Stimulated activated CD4-positive, alpha-beta T cell treated with anti-CD3 and anti-CD28 coated beads, Interleukin-12 subunit alpha, Interleukin-12 subunit beta, amount 100 ng/mL, for 4 hours (primary cell): ENCODE data around the gene DDX56.
"Not testable (repeated sequence)": the region's sequence is repeated elsewhere in the genome, so short reads cannot be mapped to it uniquely, and the experiment has no call there.

Source experiments
- DNase-seq: peaks from one replicate; pipeline ENCODE4 v3.0.0-alpha.2; 2020

Gene DDX56

DNA sequence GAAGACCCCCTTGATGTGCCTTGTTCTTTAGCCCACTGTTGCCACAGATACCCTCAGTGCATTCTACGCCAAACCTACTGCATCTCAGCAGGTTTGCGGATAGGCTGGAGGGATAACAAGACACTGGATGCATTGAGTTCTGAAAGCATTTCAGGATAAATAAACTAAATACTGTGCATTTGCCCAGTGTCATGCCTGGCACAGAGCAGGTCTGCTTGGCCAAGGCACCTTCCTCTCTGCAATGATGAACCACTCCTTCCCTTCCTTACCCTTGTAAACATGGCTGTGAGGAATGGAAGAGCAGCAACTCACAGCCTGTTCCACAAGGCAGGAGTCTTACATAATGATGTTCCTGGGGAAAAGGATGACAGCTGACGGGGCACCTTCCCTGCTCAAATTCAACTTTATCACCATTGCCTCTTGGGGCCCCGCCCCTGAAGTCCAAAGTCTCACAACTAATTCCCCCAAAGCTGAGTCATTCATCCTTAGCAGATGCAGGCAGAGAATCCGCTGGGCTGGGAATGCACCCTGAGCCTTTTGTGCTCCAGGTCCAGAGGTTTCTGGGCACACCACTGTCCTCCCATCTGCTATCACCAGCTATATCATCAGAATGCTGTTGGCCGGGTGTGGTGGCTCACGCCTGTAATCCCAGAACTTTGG lies 11.6 kb downstream of the DDX56 start:
- no peak for DNase-seq

DNA sequence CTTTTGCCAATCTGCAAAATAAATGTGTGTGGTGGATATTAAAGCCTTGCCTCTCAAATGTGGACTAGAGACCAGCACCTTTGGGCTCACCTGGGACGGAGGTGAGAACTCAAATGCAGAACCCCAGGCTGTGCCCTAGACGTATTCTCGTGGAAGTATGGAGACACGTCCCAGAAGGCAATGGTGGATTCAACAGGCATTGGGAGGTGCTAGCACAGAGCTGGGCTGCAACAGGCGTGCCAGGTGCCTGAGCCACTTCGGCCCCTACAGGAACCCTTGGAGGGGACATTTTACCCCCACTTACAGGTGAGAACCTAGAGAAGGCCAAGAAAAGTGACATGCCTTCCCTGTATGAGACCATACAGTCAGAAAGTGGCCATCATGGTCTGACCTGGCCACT lies 12.2 kb downstream of the DDX56 start:
- DNase-seq, result no peak

DNA sequence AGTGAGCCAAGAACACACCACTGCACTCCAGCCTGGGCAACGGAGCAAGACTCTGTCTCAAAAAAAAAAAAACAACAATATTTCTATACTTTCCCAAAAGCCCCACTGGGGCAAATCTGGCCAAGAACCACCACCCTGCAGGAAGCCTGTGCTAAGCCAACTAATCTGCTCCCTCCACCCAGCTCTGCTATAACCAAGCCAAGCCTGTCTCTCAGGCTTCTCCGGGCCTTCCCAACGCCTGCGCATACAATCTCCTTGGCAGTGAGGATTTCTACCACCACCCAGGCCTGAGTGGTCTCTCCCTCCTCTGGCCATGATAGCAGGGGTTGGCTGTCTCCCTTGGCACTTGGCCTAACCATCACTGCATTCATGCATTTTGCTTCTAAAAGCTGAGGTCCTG lies 14.2 kb downstream of the DDX56 start:
- no peak for DNase-seq

DNA sequence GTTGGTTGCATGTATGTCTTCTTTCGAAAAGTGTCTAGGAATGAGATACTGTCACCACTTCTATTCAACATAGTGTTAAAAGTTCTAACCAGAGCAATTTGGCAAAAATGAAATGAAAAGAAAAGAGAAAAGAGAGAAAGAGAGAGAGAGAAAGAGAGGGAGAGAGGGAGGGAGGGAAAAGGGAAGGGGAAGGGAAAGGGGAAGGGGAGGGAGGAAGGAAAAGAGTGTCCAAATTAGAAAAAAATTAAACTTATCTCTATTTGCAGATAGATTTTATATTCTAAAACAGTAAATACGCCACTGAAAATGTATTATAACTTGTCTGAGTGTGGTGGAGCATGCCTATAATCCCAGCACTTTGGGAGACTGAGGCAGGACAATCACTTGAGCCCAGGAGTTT lies 16.2 kb downstream of the DDX56 start:
- DNase-seq, result no peak

DNA sequence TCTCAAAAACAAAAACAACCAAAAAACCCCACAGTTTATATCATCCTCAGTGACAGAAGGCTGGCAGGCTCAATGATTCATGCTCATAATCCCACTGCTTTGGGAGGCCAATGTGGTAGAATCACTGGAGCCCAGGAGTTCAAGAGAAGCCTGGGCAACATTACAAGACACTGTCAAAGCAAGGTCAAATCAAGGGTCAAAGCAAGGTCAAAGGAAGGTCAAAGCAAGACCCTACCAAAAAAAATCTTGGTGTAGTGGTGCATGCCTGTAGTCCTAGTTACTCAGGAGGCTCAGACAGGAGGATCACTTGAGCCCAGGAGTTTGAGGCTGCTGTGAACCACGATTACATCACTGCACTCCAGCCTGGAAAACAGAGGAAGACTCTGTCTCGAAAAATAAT lies 18.4 kb downstream of the DDX56 start:
- DNase-seq, result no peak

DNA sequence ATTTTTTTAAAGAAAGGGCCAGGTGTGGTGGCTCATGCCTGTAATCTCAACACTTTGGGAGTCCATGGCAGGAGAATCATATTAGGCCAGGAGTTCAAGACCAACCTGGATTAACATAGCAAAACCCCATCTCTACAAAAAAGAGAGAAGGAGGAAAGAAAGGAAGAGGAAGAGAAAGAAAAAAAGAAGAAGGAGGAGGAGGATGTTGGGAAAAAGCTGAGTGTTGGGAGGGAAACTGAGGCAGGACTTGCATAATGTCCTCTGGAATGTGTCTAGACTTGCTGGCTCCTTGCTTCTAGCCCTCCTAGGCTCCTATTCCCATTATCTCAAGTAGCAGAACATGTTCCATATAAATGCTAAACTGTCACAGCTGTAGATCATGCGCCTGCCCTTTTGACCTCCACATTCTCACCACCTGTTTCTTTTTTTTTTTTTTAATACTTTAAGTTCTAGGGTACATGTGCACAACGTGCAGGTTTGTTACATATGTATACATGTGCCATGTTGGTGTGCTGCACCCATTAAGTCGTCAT lies 21.2 kb downstream of the DDX56 start:
- DNase-seq, result not testable (repeated sequence)

DNA sequence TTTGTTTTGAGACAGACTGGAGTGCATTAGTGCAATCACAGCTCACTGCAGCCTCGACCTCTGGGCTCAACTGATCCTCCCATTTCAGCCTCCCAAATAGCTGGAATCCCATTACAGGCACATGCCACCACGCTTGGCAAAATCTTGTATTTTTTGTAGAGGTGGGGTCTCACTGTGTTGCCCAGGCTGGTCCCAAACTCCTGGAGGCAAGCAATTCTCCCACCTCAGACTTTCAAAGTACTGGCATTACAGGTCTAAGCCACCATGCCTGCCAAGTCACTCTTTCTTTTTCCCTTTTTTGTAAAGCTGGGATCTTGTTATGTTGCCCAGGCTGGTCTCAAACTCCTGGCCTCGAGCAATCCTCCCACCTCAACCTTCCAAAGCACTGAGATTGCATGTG lies 24.3 kb downstream of the DDX56 start:
- DNase-seq, result no peak

DNA sequence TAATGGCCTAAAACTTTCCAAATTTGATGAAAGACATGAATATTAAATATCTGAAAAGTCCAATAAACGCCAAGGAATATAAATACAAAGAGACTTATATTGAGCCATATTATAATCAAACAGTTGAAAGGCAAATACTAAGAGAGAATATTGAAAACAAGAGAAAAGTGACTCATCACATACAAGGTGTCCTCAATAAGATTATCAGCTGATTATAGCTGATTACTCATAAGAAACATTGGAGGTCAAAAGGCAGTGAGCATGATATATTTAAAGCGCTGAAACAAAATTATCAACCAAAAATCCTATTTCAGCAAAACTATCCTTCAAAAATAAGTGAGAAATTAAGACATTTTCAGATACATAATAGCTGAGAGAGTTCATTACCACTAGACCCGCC lies 24.8 kb downstream of the DDX56 start:
- no peak for DNase-seq

DNA sequence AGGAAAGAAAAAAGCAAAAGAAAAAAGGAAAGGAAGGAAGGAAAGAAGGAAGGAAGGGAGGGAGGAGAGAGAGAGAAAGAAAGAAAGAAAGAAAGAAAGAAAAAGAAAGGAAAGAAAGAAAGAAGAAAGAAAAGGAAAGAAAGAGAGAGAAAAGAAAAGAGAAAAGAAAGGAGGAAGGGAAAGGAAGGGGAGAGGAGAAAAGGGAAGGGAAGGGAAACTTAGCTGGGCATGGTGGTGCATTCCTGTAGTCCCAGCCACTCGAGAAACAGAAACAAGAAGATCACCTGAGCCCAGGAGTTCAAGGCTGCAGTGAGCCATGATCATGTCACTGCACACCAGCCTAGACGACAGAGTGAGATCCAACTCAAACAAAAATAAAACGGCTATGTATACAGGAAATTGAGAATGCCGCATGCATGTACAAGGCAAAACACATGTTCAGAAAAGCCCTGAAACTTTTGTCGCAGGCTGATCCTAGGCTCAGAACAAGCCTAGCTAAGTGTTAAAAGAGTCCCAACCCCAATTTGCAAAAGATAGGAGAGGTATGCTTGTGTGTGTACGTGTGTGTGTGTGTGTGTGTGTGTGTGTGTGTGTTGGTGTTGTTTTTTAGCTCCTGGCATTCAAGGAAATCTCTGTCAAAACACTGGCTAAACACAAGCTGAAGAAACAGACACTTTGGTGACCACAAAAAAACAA lies 26.0 kb downstream of the DDX56 start:
- no peak for DNase-seq

DNA sequence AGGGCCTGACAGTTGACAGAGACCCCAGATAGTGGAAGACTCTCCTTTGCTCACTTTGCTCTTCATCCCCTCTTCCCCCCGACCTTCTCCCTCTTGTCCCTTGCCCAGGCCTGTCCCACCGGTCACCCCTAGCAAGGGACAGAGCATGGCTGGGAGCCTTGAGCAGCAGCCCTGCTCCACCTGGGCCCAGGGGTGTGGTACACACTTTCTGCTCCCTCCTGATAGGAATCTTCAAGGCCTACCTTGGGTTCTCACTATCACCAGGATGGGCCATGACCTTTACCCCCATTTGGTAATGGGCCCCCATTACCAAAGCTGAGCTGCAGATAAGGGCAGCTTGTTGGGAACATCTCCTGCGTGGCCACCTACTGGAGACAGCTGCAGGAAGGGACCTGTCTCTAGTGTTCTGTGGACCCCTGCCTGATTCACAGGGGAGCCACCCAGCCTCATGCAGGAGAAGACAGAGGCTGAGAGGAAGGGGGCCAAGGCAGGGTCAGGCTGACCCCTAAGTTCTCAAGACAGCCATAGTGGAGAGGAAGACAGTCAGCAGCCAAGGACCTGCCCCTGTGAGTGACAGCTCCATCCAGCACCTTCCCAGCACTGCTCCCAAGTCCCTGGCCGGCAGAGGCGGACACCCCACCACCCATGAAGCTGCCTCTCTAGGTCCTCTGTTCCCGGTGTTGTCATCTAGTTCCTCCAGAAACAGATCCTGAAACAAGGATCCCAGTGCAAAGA lies 31.7 kb downstream of the DDX56 start:
- DNase-seq, result no peak

DNA sequence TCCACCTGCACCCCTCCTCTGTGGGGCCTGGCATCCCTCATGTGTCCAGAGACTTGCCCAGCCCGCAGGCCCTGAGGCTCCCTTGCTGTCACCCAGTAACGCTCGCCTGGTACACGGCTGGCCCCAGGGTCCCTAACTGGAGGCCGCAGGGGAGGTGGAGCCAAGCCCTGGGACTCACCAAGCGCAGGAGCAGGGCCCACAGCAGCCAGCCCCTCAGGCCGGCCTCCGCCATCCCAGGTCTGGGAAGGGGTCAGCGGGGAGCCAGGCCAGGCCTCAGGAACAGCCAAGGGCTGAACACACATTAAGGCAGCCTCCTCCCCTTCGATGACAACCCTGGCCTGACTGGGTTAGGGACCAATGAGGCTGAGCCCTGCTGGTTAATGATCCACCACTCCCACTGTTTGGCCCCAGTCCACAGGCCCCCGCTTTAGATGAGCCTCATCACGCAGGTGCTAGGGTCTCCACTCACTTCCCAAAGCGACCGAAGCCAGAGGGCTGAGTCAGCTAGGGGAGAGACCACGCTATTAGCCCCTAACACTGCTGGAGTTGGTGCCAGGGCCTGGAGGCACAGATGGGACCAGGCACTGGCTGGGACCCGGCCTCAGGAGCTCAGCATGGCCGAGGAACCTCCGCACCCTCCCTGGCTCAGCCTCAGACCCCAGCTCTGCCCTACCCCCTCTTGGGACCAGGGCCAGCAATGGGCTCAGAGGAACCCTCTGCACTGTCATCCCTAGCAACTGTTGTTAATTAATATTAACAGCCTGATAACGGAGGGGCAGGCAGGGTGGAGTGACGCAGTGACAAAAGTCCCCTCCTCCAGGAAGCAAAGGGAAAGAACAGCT lies 32.5 kb downstream of the DDX56 start, which contains the start of gene NPC1L1:
TSS of gene NPC1L1 (minus strand) at position 303 of the 842 bp plus-strand sequence. CDS start at position 232, 71 bp downstream.
- no peak for DNase-seq

DNA sequence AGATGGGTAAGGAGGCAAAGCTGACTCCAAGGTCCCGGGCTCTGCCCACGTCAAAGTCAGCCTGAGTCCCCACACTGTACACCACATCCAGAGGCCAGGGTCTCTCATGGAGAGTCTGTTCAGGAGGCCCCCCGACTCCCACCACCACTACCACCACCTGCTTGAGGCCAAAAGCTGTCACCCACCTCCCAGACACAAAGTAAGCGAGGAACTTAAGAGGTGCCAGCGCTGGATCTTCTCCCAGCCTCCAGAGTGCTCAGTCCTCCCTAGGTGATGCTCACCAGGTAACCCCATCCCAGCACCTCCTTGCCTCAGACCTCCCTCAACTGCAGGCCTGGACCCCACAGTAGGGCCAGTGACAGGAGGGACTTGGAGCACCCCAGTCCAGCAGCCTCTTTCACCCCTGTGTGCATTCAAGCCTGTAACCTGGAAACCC lies 33.1 kb downstream of the DDX56 start:
- DNase-seq, result no peak

DNA sequence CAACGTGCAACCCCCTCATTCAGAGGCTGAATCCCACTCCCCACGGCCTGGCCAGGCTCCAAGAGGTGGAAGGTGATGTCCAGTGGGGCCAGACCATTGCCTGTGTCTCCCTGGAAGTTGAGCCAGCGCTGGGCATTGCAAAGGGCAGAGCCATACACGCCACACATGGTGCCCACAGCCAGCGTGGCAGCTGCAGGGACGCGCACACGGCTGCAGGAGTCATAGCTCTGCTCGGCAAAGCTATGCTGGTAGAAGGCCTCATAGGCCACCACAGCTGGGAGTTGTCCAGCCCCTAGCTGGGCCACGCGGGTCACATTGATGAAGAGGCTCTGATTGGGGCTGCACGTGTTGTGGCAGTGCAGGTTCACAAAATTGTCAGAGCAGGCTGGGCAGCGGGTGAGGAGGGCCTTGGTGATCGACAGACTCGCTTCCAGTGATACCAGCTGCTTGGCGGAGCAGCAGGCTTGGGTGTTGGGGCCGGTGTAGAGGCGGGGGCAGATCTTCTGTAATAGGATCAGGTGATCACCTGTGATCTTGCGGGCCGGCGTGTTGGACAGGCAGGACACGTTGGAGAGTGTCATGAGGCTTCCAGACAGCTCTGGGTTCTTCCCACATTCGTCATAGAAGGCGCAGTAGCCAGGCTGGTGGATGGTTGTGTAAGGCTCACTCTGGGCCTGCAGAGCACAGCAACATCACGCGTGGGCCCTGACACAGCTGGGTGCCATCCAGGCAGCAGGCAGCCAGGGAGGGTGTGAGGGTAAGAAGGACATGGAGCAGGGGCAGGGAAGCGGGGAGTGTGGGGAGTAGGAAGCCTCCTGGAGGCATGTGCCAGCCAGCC lies 33.8 kb downstream of the DDX56 start:
- DNase-seq, result no peak

DNA sequence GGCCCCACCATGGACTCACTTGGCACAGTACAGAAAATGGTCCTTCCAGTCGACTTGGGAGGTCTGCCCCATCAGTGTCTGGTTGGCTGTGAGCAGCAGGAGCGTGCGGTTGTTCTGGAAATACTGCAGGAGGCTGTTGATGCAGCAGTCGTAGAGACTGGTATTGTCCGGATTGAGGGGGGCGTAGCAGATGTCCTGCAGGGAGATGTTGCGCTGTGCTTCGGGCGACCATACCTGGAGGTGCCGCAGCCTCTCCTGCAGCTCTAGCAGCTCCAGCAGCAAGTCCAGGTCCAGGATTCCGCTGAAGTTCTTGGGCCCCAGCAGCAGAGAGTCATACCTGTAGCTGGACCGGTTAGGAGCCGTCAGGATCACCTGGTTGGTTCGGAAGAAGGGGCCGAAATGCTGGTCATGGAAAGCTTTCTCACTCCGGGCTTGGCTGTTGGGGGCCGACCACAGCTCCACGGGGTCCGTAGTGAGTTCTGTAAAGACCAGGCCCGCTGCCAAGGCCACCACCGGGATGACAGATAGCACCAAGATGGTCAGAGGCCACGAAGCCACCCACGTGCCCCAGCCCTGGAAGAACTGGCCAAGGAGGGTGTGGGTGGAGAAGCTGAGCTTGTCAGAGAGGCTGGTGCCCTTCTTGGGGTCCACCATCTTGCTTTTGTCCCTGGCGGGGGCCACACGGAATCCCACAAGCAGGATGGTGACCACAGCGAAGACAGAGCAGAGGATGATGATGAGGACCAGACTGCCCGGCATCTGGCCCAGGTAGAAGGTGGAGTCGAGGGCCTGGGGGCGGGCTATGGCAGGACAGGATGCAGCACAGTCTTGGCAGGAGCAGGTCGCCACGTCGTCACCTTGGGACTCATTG lies 34.7 kb downstream of the DDX56 start:
- no peak for DNase-seq

DNA sequence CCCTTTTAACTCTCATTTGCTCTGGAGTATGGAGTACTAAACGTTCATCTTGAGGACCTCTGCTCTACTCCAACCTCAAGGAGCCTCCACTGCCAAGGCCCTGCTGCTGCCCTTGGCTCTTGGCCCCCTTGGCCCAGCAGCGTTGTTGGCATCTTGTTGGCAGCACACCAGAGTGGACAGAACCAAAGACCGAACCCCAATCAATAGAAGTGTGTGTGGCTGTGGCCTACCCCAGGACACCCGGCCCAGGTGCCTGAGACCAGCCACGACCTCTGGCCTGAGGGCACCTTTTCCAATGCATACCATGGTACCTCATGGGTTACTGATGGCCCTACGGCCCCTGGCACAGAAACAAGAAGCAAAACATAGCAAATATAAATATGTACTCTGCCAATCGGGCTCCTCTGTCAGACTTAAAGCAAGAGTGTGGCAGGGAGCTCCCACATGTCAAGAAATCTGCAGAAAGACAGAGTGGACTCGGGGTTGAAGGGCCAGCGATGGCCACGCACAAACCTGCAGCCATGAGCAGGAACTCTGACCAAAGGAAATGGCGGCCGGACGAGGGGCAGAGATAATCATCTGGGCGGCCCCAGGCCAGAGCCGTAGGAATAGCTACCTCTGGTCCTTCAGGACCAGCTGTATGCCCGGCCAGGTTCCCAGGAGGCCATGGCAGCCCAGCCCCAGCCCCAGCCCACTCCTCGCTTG lies 35.5 kb downstream of the DDX56 start:
- DNase-seq, result no peak

DNA sequence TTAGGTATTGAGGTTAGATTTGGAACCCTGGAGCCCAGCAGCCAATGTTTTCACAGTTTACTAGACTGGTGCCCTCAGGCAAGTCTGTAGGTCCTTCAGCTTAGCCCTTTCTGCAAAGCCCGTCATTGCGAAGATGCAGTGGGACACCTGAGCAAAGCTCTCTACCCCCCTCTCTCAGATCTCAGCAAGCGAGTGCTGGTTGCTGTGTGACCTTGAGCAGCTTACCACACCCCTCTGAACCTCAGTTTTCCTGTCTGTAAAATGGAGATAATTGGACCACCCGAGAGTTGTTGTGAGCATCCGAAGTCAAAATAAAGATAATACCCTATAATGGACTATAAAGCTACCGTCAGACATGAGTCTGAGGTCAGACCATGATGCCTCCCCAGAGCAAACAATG lies 36.3 kb downstream of the DDX56 start:
- DNase-seq, result no peak

DNA sequence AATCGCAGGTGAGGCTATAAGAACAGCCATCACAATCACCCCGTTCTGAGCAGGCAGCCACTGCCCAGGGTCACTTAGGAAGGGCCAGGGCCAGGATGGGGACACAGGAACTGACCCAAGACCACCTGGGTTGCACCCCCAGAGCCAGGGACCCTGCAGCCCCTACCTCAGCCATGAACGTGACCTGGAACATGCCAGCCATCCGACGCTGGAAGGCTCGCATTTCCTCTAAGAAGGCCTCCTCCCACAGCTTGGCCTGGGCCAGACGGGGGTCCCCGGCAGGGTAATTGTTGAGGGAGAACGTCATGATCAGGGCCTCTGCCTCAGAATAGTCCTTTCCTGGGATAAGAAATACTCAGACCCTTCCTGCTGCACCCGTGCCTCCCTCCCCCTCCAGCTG lies 37.6 kb downstream of the DDX56 start:
- no peak for DNase-seq

DNA sequence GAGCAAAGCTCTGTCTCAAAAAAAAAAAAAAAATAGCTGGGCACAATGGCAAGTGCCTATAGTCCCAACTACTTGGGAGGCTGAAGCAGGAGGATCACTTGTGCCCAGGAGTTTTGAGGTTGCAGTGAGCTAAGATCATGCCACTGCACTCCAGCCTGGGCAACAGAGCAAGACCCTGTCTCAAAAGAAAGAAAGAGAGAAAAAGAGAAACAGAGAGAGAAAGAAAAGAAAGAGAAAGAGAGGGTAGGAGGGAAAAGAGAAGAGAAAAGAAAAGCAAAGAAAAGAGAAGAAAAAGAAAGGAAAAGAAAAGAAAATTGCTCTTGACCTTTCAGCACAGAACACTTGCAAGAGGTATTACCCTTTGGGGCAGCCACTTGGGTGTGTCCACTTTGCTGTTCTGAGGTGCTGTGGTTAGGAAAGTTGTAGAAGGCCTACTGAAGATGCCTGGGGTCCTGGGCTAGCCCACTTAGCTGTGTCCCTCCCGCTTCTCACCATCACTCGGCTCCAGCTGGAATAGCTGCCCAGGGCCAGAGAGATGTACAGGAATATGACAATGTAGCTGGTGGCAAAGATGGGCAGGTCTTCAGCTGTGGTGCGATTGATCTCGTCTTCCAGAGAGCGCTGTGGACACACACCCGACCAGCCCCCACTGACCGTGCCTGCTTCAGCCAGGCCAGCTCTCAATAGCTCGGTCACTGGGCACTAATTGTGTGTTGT lies 38.2 kb downstream of the DDX56 start:
- DNase-seq, result no peak

DNA sequence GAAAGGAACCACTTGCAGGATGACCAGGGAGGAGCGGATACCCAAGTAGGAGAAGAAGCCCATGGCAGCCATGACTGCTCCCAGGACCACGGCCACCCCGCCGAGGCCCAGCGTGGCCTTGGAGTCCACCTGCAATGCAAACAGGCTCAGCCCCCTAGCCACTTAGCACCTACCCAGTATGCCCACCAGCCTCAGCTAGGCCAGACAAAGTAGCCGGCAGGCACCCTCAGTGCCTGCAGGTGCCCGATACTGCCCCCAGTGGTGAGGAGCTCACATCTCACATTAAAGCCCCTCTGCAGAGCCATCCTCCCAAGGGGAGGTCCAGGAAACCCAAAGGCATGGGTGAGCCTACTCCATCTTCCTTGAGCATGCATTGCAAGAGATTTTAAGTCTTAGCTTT lies 39.2 kb downstream of the DDX56 start:
- DNase-seq, result peak; percentile 28
